ENCODE results near the gene EML4. TPM values are rescaled to one million over a fixed set of nuclear protein-coding genes. Genes with fewer than 3 reads are reported as not detected.

EML4 gene
- total RNA-seq, 4 donors from 2014 or later, result 3.0 to 5.0 (median 4.6) TPM

GRCh38 chr2:42248846-42249245 is 79.7 kb downstream of the EML4 start:
- TF ChIP-seq POLR2A (IDR thresholded peaks at IDR 0.05) (no peak), CTCF (IDR thresholded peaks at IDR 0.05 in 4 of 5, conservative IDR thresholded peaks at IDR 0.05 in 1 of 5) (no peak)
- H3K36me3 ChIP-seq, result no peaks in the 10 kb centered on the region
- in situ Hi-C loops (cut with MboI; ENCODE audit: low sequenced_read_pairs in 4 of 4) (loop anchor here in 1 of 4 donors (10.0 kb wide), 1 partner anchor 154 kb away; no protein-coding TSS in a partner anchor), intact Hi-C loops (cut with DNase I; ENCODE audit: low total_unique reads) (no loop called here)
- ATAC-seq (no peak), DNase-seq (no peak)
- H3K27me3 ChIP-seq, result no peaks in the 10 kb centered on the region
- H3K9me3 ChIP-seq, result no peaks in the 10 kb centered on the region
- H3K27ac ChIP-seq, result no peak overlapping the region
- H3K4me1 ChIP-seq, result peaks cover 7 to 17% of the 10 kb centered on the region in 2 donors
- no peak overlapping the region for H3K4me3 ChIP-seq

DNA sequence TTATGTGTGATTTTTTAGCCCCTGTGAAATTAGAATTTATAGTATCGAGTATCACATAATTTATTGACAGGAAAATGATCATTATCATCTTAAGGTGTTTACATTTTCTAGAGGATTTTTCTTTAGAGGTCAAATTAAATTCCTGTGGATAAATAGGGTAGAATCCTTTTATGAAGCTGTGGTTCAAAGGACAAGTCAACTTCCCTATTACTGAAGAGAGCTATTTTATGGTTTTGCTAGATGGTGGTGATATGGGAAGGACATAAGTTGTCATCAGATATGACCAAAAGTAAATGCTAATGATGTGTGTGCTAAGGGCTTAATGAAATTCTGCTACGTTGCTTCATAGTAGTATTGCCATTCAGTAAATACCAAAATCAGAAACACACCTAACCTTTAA is 80.1 kb downstream of the EML4 start:
- DNase-seq, result no peak
- no peak for ATAC-seq
- H3K9me3 ChIP-seq, result no peaks in the 10 kb centered on the region
- H3K4me1 ChIP-seq, result peaks cover 7 to 17% of the 10 kb centered on the region in 2 donors
- H3K27ac ChIP-seq, result no peak overlapping the region
- intact Hi-C loops (cut with DNase I; ENCODE audit: low total_unique reads) (no loop called here), in situ Hi-C loops (cut with MboI; ENCODE audit: low sequenced_read_pairs in 4 of 4) (loop anchor here in 1 of 4 donors (10.0 kb wide), 1 partner anchor 154 kb away; no protein-coding TSS in a partner anchor)
- no peaks in the 10 kb centered on the region for H3K36me3 ChIP-seq
- no peak for TF ChIP-seq CTCF (IDR thresholded peaks at IDR 0.05 in 4 of 5, conservative IDR thresholded peaks at IDR 0.05 in 1 of 5)
- no peak for TF ChIP-seq POLR2A (IDR thresholded peaks at IDR 0.05)
- H3K4me3 ChIP-seq, result no peak overlapping the region
- H3K27me3 ChIP-seq, result no peaks in the 10 kb centered on the region

DNA sequence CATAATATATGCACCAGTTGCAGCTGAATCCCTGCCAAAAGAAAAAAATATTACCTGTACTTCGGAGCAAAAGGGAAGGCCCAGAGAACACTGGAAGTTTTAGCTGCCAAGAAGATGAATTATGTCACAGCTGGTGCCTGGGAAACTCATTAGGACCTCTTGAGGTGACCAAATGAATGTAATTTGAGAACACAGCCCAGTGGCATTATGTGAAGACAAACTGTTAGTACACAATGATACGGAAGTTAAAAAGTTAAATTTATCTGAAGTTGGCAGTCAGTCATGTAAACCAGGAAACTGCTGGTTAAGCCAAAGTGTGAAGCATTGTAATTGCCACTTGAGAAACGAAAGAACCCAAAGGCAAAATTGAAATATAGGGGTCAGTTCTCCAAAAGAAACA is 80.7 kb downstream of the EML4 start:
- ATAC-seq, result peak; percentile 24 to 82
- H3K4me3 ChIP-seq, result no peak overlapping the region
- in situ Hi-C loops (cut with MboI; ENCODE audit: low sequenced_read_pairs in 4 of 4), result loop anchor here in 1 of 4 donors (10.0 kb wide), 1 partner anchor 155 kb away; no protein-coding TSS in a partner anchor

GRCh38 chr2:42250925-42251324 is 81.8 kb downstream of the EML4 start:
- ATAC-seq (no peak), DNase-seq (no peak)
- intact Hi-C loops (cut with DNase I; ENCODE audit: low total_unique reads) (no loop called here), in situ Hi-C loops (cut with MboI; ENCODE audit: low sequenced_read_pairs in 4 of 4) (no loop called here)
- Histone ChIP-seq H3K27ac (no peak overlapping the region), H3K27me3 (no peaks in the 10 kb centered on the region), H3K9me3 (no peaks in the 10 kb centered on the region), H3K4me1 (peaks cover 7 to 17% of the 10 kb centered on the region in 2 donors), H3K4me3 (no peak overlapping the region), H3K36me3 (no peaks in the 10 kb centered on the region)
- TF ChIP-seq CTCF (IDR thresholded peaks at IDR 0.05 in 4 of 5, conservative IDR thresholded peaks at IDR 0.05 in 1 of 5) (no peak), POLR2A (IDR thresholded peaks at IDR 0.05) (no peak)

More for the DNA sequence above, 80.7 kb downstream of the EML4 start:
- no peak for DNase-seq
- Histone ChIP-seq H3K27me3 (no peaks in the 10 kb centered on the region), H3K9me3 (no peaks in the 10 kb centered on the region), H3K36me3 (no peaks in the 10 kb centered on the region), H3K4me1 (peaks cover 7 to 17% of the 10 kb centered on the region in 2 donors), H3K27ac (no peak overlapping the region)
- TF ChIP-seq CTCF (IDR thresholded peaks at IDR 0.05 in 4 of 5, conservative IDR thresholded peaks at IDR 0.05 in 1 of 5) (no peak), POLR2A (IDR thresholded peaks at IDR 0.05) (no peak)
- intact Hi-C loops (cut with DNase I; ENCODE audit: low total_unique reads), result no loop called here

- Histone ChIP-seq H3K4me1 (peaks cover 7 to 17% of the 10 kb centered on the region in 2 donors), H3K27me3 (no peaks in the 10 kb centered on the region), H3K27ac (no peak overlapping the region), H3K9me3 (no peaks in the 10 kb centered on the region), H3K4me3 (no peak overlapping the region), H3K36me3 (no peaks in the 10 kb centered on the region)
- in situ Hi-C loops (cut with MboI; ENCODE audit: low sequenced_read_pairs in 4 of 4) (no loop called here), intact Hi-C loops (cut with DNase I; ENCODE audit: low total_unique reads) (no loop called here)
- DNase-seq, result no peak
- TF ChIP-seq CTCF (IDR thresholded peaks at IDR 0.05 in 4 of 5, conservative IDR thresholded peaks at IDR 0.05 in 1 of 5), result no peak
- no peak for TF ChIP-seq POLR2A (IDR thresholded peaks at IDR 0.05)
- ATAC-seq, result no peak
Measured at GRCh38 chr2:42252464-42252863, 83.3 kb downstream of the EML4 start.

Data from gastrocnemius medialis (tissue), 4 donors.